Urothelium cell line (cell line): ENCODE results near the gene RBM11.

Experiments
- DNase-seq: peaks from one replicate; pipeline ENCODE4 v3.0.0; 2011; ENCODE audit warnings: low spot score, mixed read lengths
- FAIRE-seq: peaks from 2 replicates; lab custom pipeline; 2011; peaks lifted over from hg19 to GRCh38; lab: Jason Lieb, UNC

Gene RBM11

DNA sequence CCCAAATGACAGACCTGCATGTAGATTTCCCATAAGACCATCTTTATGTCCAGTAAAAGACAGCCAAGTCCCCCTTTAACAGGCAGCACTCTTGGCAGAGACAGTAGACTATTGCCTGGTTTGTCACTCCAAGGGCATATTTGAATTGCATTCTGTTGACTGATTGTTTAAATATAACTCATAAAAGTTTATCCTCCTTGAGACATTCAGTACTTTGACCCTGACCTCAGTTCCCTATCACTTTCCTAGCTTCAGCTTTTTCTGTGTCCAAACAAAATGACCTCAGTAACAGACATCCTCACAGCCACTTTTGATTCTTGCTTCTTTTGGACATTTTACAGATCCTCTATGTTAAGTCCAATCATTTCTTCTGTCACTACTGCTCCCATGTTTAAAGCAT lies 51.1 kb downstream of the RBM11 start:
- DNase-seq (no peak), FAIRE-seq (no peak)

DNA sequence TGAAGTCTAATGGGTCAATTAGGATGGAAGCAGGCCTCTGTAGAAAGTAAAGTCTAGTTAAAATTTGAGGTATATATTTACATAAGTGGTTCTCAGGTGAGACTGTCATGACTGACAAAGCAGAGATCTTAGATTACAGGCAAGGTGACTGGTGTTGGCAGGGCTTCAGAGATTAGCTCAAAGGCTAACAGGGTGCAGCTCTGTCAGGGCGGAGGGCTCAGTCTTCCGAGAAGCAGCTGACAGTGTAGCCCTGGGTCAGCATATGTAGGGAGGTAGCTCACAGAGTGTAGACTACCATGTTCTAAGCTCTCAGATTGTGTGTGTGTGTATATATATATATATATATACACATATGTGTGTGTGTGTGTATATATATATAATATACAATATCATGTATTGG lies 54.7 kb downstream of the RBM11 start:
- FAIRE-seq (no peak), DNase-seq (no peak)

DNA sequence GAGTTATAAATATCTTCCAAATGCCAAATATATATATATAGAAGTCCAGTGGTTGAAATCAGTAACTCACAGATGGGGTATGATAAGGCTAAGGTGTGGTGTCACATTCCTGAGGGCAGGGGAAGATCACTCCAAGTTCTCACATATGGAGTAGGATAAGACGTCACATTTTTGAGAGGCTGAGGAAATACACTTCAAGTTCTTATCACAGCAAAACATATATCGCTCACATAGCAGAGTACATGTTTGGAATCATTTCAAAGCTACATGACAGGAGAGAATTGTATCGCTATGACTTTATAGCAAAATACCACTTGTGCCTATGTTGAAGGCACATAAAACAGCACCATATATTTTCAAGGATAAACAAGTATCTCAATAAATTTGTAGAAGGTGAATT lies 55.1 kb downstream of the RBM11 start:
- FAIRE-seq = no peak
- no peak for DNase-seq

- DNase-seq (no peak), FAIRE-seq (no peak)
Observed at GRCh38 chr21:14271641-14272040, 55.7 kb downstream of the RBM11 start.

GRCh38 chr21:14273736-14274538 lies 58.0 kb downstream of the RBM11 start:
- FAIRE-seq (no peak), DNase-seq (no peak)

DNA sequence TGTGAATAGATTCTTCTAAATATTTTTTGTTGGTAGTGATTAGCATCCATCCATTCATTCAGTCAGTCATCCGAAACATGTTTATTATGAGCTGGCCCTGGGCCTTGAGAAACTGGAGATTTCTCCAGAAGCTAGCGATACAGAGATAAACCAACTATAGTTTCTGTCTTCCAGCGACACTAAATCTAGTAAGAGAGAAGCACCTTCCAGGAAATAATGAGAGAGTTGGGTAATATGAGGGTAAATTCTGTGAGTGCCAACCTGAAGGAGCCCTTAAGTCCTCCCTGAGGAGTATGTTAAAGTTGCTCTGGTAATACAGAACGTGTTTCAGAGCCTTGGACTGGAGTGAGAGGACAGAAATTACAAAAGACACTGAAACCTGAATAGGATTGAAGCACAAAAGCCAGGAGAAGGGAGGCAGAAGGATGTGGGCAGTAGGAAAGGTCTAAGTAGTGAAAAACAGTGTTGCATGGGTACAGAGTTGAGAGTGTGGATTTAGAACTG lies 59.8 kb downstream of the RBM11 start:
- FAIRE-seq (no peak), DNase-seq (no peak)
